ENCODE results near the gene SMIM7.

DNA sequence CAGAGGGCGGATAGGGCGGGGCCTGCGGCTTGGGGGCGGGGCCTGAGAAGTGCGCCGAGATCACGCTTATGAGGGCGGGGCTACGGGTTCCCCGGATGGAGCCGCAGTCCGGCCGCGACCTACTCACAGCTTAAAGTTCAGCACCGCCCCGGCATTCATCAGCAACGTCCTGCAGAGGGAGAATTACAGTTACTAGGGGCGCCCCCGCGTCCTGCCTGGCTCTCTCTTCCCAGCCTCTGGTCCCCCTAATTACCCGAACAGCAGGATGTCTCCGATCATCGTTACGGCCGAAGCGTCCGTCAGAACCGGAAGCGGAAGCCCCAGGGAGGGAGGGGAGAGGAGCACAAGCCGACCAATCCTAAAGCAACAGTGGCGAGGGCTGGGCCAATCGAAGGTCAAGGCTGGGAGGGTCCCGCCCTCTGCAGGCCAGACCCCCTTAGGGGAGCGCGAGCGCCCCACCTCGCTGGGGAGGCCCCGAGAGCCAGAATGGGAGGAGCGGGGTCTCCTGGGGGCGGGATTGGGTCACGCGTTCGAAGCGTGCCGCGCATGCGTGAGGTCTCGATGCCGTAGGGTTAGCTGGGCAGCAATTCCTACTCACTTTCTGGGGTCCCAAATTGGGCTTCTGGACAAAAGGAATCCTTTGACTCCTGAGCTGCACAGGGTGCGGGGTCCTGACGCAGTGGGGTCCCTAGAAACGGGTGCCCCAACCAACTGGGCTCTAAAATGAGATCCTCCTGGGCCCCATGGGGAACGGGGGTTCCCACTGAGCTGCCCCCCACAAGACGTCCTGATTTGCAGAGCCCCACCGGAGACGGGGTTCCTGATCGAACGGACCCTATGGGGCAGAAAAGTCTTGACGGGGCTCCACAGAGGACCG is at the start of gene SMIM7:
- TF ChIP-seq, protein P1, sequence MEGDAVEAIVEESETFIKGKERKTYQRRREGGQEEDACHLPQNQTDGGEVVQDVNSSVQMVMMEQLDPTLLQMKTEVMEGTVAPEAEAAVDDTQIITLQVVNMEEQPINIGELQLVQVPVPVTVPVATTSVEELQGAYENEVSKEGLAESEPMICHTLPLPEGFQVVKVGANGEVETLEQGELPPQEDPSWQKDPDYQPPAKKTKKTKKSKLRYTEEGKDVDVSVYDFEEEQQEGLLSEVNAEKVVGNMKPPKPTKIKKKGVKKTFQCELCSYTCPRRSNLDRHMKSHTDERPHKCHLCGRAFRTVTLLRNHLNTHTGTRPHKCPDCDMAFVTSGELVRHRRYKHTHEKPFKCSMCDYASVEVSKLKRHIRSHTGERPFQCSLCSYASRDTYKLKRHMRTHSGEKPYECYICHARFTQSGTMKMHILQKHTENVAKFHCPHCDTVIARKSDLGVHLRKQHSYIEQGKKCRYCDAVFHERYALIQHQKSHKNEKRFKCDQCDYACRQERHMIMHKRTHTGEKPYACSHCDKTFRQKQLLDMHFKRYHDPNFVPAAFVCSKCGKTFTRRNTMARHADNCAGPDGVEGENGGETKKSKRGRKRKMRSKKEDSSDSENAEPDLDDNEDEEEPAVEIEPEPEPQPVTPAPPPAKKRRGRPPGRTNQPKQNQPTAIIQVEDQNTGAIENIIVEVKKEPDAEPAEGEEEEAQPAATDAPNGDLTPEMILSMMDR (IDR thresholded peaks at IDR 0.05), result no peak
- peak in 1 of 2 donors; percentile 67 for TF ChIP-seq POLR2A (IDR thresholded peaks at IDR 0.05)

Measured in vagina (tissue), 2 donors.